K562 (cell line): ENCODE results near the gene SMC4. TPM values are rescaled to one million over a fixed set of nuclear protein-coding genes. Genes with fewer than 3 reads are reported as not detected.

Source experiments
- CHD2 ChIP-seq: IDR thresholded peaks from 2 replicates; pipeline ENCODE4 v1.6.1; 2011; ENCODE audit warnings: low read depth, low read length
- KLF16 ChIP-seq: IDR thresholded peaks from 2 replicates; pipeline ENCODE4 v1.6.1; 2016; ENCODE audit warnings: antibody characterized with exemption
- PHF21A ChIP-seq: fragments of 450-650 bp; IDR thresholded peaks from 2 replicates; pipeline ENCODE4 v1.6.1; 2017; ENCODE audit warnings: low read depth, borderline replicate concordance
- PML ChIP-seq: IDR thresholded peaks from 2 replicates; pipeline ENCODE4 v1.6.1; 2012; ENCODE audit warnings: low read length, inconsistent platforms
- POLR2AphosphoS2 ChIP-seq: IDR thresholded peaks from 2 replicates; pipeline ENCODE4 v1.6.1; 2012; ENCODE audit warnings: low read length, improper control_type of control experiment
- SRSF3 ChIP-seq: fragments of 200-400 bp; formaldehyde crosslinking; IDR thresholded peaks from 2 replicates; pipeline ENCODE4 v1.6.1; 2016; ENCODE audit warnings: mild to moderate bottlenecking, low read length, moderate library complexity; ENCODE audit not compliant: insufficient read depth
- TBP ChIP-seq: optimal IDR thresholded peaks from 2 replicates; pipeline ENCODE3; 2011; ENCODE audit warnings: low read depth, low read length, improper control_type of control experiment
- THRAP3 ChIP-seq: fragments of 450-650 bp; IDR thresholded peaks from 2 replicates; pipeline ENCODE4 v1.6.1; 2016; ENCODE audit warnings: mild to moderate bottlenecking, inconsistent platforms, borderline replicate concordance
- ZNF134 ChIP-seq: fragments of 250-450 bp; sonication (Bioruptor Pico); conservative IDR thresholded peaks from 2 replicates; pipeline ENCODE4 v1.4.0; 2020
- ZNF41 ChIP-seq: fragments of 250-450 bp; sonication (Bioruptor Pico); conservative IDR thresholded peaks from 2 replicates; pipeline ENCODE4 v1.4.0; 2020; ENCODE audit warnings: mild to moderate bottlenecking
- ZSCAN32 ChIP-seq: fragments of 450-650 bp; formaldehyde crosslinking; IDR thresholded peaks from 2 replicates; pipeline ENCODE4 v1.4.0; 2020; ENCODE audit warnings: mild to moderate bottlenecking, moderate library complexity
- polyA plus RNA-seq, 8 experiments: library from polyadenylated mRNA; depleted of rRNA in 4 of 8; stranded (reverse) in 5 of 8; unstranded in 3 of 8; fragments of >200 nt; fragmentation: Nextera tagmentation in 2 of 8; fragmentation: Illumina TruSeq in 1 of 8; extraction: Ambion mirVana in 2 of 8; extraction: Trizol in 1 of 8; gene quantifications; 2 replicates each; pipeline versions ENCODE4 v1.2.1 to v1.2.3, GENCODE V29; 2011 to 2014; ENCODE audit warnings: inconsistent platforms in 1 of 8, missing spikeins in 1 of 8
- total RNA-seq, 7 experiments: library from RNA; depleted of rRNA in 6 of 7; stranded (reverse); fragments of >200 nt in 6 of 7; fragmentation: Illumina TruSeq in 2 of 7; extraction: Trizol in 2 of 7; gene quantifications; 2 replicates each; pipeline versions ENCODE4 v1.2.1 to v1.2.3, GENCODE V29; 2011 to 2021; ENCODE audit warnings: low replicate concordance in 1 of 7
- TF ChIP-seq, protein P1 (sequence below), 2 experiments: fragments of 450-650 bp; formaldehyde crosslinking in 1 of 2; IDR thresholded peaks; 2 replicates each; pipeline versions ENCODE4 v1.4.0 to v1.6.1; 2014 to 2020; ENCODE audit warnings: mild to moderate bottlenecking in 2 of 2, borderline replicate concordance in 1 of 2, low read depth in 1 of 2
- TF ChIP-seq, protein P2 (sequence below): fragments of 200-400 bp; formaldehyde crosslinking; IDR thresholded peaks from 2 replicates; pipeline ENCODE4 v1.6.1; 2017; ENCODE audit warnings: mild to moderate bottlenecking, low read depth, low read length, moderate library complexity
- TF ChIP-seq, protein P3 (sequence below): fragments of 250-450 bp; sonication (Bioruptor Pico); IDR thresholded peaks from 2 replicates; pipeline ENCODE4 v1.8.0; 2021; ENCODE audit warnings: moderate library complexity, mild to moderate bottlenecking, inconsistent platforms
- TF ChIP-seq, protein P4 (sequence below): fragments of 250-450 bp; sonication (Bioruptor Pico); IDR thresholded peaks from 2 replicates; pipeline ENCODE4 v1.4.0; 2020; ENCODE audit warnings: mild to moderate bottlenecking, moderate library complexity

SMC4 gene
- total and polyA plus RNA-seq, 9 of the 15 experiments (the other 6 are each of a cell fraction or from before 2014, with no cell fraction given), result 87.9 to 347 (median 176) TPM

DNA sequence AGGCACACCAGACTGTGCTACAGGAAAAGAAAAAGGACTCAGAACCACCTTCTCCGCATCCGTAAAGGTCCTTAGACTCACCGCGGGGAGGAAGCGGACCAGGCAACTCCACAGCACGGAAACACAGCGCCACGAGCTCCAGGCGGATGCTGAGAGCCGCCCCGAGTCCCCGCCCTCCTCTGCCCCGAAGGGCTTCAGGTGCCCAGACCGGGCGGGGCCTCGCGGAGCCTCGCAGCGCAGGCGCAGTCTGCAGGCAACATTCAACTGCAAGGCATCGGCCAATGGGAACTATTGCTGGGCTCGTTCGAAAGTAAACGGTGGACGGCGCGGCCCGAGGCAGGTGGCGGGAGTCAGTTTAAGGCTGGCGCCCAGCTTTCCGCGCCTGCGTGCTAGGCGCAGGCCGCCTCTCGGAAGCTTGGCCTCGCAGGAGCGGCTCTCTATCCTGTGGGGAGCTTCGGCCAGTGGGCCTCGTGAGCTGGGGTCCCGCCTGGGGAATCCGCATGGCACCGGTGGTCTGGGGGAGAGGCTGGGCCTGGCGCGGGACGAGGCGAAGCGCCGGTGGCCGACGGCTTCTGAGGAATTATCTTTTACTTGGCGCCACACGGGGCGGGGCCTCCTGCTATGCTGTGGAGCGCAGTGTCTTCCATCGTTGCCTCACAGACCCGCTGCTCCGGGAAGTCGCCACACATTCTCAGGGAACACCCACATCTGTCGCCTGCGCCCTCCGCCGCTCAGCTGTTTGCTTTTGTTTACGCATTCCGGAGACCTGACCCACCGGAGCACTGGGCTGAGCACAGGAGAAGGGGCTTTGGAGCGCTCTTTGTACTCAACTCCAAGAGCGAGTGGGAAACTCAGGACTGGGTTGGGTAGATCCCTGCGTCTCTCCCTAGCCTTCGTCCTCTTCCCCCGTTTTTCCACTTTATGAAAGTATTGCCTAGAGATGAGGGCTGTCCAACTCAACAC lies 50.5 kb downstream of the SMC4 start, which contains the start of gene TRIM59 (continued):
- TF ChIP-seq, protein P1, sequence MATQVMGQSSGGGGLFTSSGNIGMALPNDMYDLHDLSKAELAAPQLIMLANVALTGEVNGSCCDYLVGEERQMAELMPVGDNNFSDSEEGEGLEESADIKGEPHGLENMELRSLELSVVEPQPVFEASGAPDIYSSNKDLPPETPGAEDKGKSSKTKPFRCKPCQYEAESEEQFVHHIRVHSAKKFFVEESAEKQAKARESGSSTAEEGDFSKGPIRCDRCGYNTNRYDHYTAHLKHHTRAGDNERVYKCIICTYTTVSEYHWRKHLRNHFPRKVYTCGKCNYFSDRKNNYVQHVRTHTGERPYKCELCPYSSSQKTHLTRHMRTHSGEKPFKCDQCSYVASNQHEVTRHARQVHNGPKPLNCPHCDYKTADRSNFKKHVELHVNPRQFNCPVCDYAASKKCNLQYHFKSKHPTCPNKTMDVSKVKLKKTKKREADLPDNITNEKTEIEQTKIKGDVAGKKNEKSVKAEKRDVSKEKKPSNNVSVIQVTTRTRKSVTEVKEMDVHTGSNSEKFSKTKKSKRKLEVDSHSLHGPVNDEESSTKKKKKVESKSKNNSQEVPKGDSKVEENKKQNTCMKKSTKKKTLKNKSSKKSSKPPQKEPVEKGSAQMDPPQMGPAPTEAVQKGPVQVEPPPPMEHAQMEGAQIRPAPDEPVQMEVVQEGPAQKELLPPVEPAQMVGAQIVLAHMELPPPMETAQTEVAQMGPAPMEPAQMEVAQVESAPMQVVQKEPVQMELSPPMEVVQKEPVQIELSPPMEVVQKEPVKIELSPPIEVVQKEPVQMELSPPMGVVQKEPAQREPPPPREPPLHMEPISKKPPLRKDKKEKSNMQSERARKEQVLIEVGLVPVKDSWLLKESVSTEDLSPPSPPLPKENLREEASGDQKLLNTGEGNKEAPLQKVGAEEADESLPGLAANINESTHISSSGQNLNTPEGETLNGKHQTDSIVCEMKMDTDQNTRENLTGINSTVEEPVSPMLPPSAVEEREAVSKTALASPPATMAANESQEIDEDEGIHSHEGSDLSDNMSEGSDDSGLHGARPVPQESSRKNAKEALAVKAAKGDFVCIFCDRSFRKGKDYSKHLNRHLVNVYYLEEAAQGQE (IDR thresholded peaks at IDR 0.05; ENCODE audit: borderline replicate concordance), result no peak
- TF ChIP-seq, protein P1 (CRISPR knock-in tag; IDR thresholded peaks at IDR 0.05; ENCODE audit: low read depth), result no peak
- TF ChIP-seq CHD2 (no peak), PHF21A (0 out of 2 replicates have a peak, but pooled peaks have one; percentile 13), TBP (peak; percentile 81), ZSCAN32 (CRISPR knock-in tag) (no peak), PML (peak; percentile 79), THRAP3 (no peak), KLF16 (no peak), ZNF41 (no peak), SRSF3 (no peak), POLR2AphosphoS2 (no peak), ZNF134 (0 out of 2 replicates have a peak, but pooled peaks have one; percentile 26)
- TF ChIP-seq, protein P2, sequence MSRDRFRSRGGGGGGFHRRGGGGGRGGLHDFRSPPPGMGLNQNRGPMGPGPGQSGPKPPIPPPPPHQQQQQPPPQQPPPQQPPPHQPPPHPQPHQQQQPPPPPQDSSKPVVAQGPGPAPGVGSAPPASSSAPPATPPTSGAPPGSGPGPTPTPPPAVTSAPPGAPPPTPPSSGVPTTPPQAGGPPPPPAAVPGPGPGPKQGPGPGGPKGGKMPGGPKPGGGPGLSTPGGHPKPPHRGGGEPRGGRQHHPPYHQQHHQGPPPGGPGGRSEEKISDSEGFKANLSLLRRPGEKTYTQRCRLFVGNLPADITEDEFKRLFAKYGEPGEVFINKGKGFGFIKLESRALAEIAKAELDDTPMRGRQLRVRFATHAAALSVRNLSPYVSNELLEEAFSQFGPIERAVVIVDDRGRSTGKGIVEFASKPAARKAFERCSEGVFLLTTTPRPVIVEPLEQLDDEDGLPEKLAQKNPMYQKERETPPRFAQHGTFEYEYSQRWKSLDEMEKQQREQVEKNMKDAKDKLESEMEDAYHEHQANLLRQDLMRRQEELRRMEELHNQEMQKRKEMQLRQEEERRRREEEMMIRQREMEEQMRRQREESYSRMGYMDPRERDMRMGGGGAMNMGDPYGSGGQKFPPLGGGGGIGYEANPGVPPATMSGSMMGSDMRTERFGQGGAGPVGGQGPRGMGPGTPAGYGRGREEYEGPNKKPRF, result no peak
- TF ChIP-seq, protein P3, sequence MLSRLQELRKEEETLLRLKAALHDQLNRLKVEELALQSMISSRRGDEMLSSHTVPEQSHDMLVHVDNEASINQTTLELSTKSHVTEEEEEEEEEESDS (CRISPR knock-in tag), result no peak
- TF ChIP-seq, protein P4, sequence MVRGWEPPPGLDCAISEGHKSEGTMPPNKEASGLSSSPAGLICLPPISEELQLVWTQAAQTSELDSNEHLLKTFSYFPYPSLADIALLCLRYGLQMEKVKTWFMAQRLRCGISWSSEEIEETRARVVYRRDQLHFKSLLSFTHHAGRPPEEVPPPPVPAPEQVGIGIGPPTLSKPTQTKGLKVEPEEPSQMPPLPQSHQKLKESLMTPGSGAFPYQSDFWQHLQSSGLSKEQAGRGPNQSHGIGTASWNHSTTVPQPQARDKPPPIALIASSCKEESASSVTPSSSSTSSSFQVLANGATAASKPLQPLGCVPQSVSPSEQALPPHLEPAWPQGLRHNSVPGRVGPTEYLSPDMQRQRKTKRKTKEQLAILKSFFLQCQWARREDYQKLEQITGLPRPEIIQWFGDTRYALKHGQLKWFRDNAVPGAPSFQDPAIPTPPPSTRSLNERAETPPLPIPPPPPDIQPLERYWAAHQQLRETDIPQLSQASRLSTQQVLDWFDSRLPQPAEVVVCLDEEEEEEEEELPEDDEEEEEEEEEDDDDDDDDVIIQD (CRISPR knock-in tag), result no peak
